GM12875 (cell line): ENCODE data around the gene ZNF578.
A peak's percentile ranks its signal among the peaks of the same experiment; 100 is the strongest.

ENCODE experiments used
- H3K4me3 ChIP-seq: one replicate; pipeline ENCODE4 v1.5.1; 2011; ENCODE audit warnings: low read depth, low read length, control low read depth
- CTCF ChIP-seq: IDR thresholded peaks from 2 replicates; pipeline ENCODE4 v1.5.1; 2011; ENCODE audit warnings: low read depth, mild to moderate bottlenecking, control low read depth, inconsistent platforms, low read length, moderate library complexity, borderline replicate concordance; ENCODE audit not compliant: insufficient read depth

The ZNF578 gene

GRCh38 chr19:52522551-52522950 lies 69.2 kb downstream of the ZNF578 start:
- no peak overlapping the region for H3K4me3 ChIP-seq
- no peak for TF ChIP-seq CTCF

GRCh38 chr19:52524086-52524485 lies 70.7 kb downstream of the ZNF578 start:
- no peak overlapping the region for H3K4me3 ChIP-seq
- TF ChIP-seq CTCF, result no peak

GRCh38 chr19:52527134-52527955 lies 74.0 kb downstream of the ZNF578 start, which contains the start of gene ZNF808:
Gene ZNF808 (plus strand): TSS chr19:52527668. CDS start chr19:52543285, 15,617 bp downstream.
- peak within 1 kb of the TSS; percentile 89 for H3K4me3 ChIP-seq
- peak; percentile 68 for TF ChIP-seq CTCF

GRCh38 chr19:52527956-52528351 lies 74.6 kb downstream of the ZNF578 start:
- H3K4me3 ChIP-seq, result peak overlapping the region; percentile 89
- no peak for TF ChIP-seq CTCF

GRCh38 chr19:52532480-52532879 lies 79.1 kb downstream of the ZNF578 start:
- H3K4me3 ChIP-seq, result no peak overlapping the region
- TF ChIP-seq CTCF, result no peak

- H3K4me3 ChIP-seq, result no peak overlapping the region
- TF ChIP-seq CTCF, result no peak
Measured at GRCh38 chr19:52533901-52534300, 80.5 kb downstream of the ZNF578 start.

- H3K4me3 ChIP-seq, result peak overlapping the region; percentile 60
Measured at GRCh38 chr19:52535385-52535770, 82.0 kb downstream of the ZNF578 start.
